Measurements from ENCODE around the gene STRBP.
"Not testable (repeated sequence)": the region's sequence is repeated elsewhere in the genome, so short reads cannot be mapped to it uniquely, and the experiment has no call there.

STRBP gene

GRCh38 chr9:123248630-123249029, 19.8 kb downstream of the STRBP start:
- no peak for DNase-seq

- DNase-seq: no peak
These were observed 21.9 kb downstream of the STRBP start for GRCh38 chr9:123246534-123246933.

- no peak for DNase-seq
These were observed 28.7 kb downstream of the STRBP start for GRCh38 chr9:123239726-123240125.

- no peak for DNase-seq
These were observed 30.0 kb downstream of the STRBP start for GRCh38 chr9:123238365-123238764.

- DNase-seq: no peak
These were observed 31.2 kb downstream of the STRBP start for GRCh38 chr9:123237220-123237619.

- DNase-seq: no peak
These were observed 32.9 kb downstream of the STRBP start for GRCh38 chr9:123235448-123235847.

GRCh38 chr9:123234853-123235252, 33.5 kb downstream of the STRBP start:
- no peak for DNase-seq

GRCh38 chr9:123232332-123232731, 36.1 kb downstream of the STRBP start:
- DNase-seq: no peak

GRCh38 chr9:123231421-123231820, 37.0 kb downstream of the STRBP start:
- DNase-seq: no peak

- DNase-seq: no peak
These were observed 39.4 kb downstream of the STRBP start for GRCh38 chr9:123228967-123229366.

- DNase-seq: no peak
These were observed 42.4 kb downstream of the STRBP start for GRCh38 chr9:123225995-123226394.

- peak; percentile 51 for DNase-seq
These were observed 43.0 kb downstream of the STRBP start for GRCh38 chr9:123225374-123225813.

- no peak for DNase-seq
These were observed 48.3 kb downstream of the STRBP start for GRCh38 chr9:123220127-123220526.

GRCh38 chr9:123218831-123219230, 49.6 kb downstream of the STRBP start:
- no peak for DNase-seq

- DNase-seq: no peak
These were observed 51.2 kb downstream of the STRBP start for GRCh38 chr9:123217128-123217654.

GRCh38 chr9:123216251-123216797, 52.1 kb downstream of the STRBP start:
- DNase-seq: no peak

- no peak for DNase-seq
These were observed 57.3 kb downstream of the STRBP start for GRCh38 chr9:123211081-123211480.

- no peak for DNase-seq
These were observed 59.7 kb downstream of the STRBP start for GRCh38 chr9:123208626-123209174.

GRCh38 chr9:123206065-123206464, 62.3 kb downstream of the STRBP start:
- DNase-seq: no peak

- DNase-seq: no peak
These were observed 67.3 kb downstream of the STRBP start for GRCh38 chr9:123201083-123201482.

- not testable (repeated sequence) for DNase-seq
These were observed 67.9 kb downstream of the STRBP start for GRCh38 chr9:123200469-123200868.

- DNase-seq: no peak
These were observed 72.3 kb downstream of the STRBP start for GRCh38 chr9:123196124-123196523.

GRCh38 chr9:123194023-123194422, 74.4 kb downstream of the STRBP start:
- no peak for DNase-seq

GRCh38 chr9:123191680-123192079, 76.7 kb downstream of the STRBP start:
- DNase-seq: no peak

GRCh38 chr9:123191260-123191659, 77.1 kb downstream of the STRBP start:
- DNase-seq: no peak
